Renal pelvis (tissue), 4 donors: ENCODE measurements around the gene DENND5B. TPM values are rescaled to one million over a fixed set of nuclear protein-coding genes. Genes with fewer than 3 reads are reported as not detected.
"Not testable (repeated sequence)": the region's sequence is repeated elsewhere in the genome, so short reads cannot be mapped to it uniquely, and the experiment has no call there.

Experiments
- DNase-seq: peaks from one replicate; pipeline ENCODE4 v3.0.0-alpha.2; 2013
- polyA plus RNA-seq, 3 donors: library from polyadenylated mRNA; unstranded; fragments of 120-200 nt; gene quantifications; one replicate each; pipeline ENCODE4 v1.2.1, GENCODE V29; 2013; ENCODE audit not compliant: insufficient read length in 3 of 3

The DENND5B gene
- polyA plus RNA-seq, 3 donors, result 21.5 to 29.6 (median 24.4) TPM

DNA sequence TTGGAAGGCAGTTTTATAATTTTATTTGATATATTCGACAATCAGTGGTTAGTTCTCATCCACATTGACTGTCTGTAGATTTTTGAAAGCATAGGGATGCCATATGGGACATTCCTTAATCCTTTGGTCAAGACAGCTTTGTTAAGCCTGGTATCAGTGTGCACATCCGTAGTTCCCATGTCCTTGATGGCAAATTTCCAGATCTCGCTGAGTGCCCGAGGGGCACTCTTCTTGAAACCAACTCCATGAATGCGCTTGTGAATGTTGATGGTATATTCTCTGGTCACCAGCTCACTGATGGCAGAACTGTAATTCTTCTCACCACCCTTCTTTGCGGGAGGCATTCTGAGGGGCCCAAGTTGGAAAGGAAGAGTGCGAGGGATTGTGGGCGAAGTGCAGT, 6.1 kb upstream of the DENND5B start:
- no peak for DNase-seq

DNA sequence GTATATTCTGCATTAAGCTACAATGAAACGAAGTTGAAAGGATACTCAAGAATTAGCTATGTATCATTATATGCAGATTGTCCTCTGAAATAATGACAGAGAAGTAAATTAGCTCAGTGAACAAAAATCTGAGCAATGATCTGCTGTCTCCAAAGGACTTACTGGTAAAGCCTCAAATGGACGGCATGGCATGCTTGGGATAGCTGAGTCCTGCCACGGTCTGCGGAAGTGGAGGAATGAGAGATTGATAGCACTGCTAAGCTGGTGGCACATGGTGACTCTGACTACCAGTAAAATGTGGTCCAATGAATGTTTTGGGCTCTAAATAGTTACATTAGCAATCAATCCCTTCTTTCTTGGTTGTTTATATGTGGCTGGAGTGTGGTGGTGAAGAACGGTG, 3.7 kb upstream of the DENND5B start:
- DNase-seq, result peak; percentile 58

DNA sequence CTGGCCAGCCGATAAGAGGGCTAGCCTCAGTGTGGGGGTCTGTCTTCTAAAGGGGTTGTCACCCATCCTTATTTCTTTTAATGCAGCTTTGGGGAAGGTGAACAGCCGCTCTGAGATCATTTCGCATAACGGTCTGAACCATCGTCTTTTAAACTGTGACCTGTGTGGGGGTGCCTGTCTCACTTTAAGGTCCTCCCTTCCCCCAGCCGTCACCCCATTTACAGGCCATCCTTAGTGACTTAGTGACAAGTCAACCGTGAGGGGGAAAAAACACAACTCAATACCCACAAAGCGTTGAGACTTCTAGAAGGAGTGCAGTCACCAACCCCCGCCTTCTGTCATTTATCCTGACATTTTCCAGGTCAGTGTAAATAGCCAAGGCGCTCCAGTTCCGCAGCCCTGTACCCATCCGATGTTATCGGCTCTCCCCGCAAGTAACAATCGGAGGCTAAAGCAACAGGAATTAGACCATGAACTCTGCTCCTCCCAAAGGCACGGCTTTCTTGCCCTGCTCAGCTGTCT, 505 bp upstream of the DENND5B start:
- peak; percentile 52 for DNase-seq

DNA sequence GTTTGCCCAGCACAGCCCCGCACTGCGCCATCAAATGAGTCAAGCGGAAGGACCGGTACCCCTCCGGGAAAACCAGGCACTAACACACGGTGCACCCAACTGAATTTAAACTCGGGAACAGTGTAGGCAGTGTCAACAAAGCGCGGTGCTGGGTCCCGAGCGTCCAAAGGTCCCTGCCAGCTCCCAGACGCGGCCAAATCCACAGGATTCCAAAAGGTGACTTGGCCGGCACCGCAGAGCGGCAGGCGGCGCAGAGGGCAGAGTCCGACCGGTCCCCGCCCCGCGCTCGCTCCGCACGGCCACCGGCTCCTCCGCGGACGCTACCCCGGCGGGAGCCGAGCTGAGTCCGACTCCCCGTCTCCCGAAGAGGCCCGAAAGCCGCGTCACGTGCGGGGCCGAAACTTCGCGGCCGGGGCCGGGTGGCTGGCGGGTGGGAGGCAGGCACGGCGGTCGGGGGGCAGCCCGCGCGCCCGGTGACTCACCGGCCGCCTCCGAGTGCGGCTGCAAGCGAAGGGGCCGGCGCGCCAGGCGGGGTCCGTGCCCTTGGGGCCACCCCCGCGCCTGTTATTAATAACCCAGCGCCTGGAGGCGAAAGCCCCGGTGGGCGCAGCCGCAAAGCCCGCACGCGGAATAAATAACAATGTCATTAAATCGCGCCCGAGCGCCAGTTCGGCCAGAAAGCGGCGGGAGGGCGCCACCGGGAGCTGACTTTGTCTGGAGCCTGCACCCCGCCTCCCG, 863 bp downstream of the DENND5B start:
- DNase-seq, result peak; percentile 65

DNA sequence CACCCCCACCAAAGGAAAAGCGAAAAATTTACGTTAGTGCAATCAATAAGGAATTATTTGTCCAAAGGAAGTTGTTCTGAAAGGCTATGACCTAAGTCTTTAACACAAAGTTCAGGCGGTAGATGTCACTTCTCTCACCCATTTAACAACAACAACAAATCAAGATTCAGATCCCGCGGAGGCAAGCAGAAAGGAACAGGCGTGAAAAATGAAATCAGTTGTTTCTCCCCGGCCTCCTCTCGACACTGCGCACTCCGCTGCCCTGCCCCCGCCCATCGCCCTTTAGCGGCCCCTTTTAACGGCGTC, 1.4 kb downstream of the DENND5B start:
- DNase-seq, result peak; percentile 65

DNA sequence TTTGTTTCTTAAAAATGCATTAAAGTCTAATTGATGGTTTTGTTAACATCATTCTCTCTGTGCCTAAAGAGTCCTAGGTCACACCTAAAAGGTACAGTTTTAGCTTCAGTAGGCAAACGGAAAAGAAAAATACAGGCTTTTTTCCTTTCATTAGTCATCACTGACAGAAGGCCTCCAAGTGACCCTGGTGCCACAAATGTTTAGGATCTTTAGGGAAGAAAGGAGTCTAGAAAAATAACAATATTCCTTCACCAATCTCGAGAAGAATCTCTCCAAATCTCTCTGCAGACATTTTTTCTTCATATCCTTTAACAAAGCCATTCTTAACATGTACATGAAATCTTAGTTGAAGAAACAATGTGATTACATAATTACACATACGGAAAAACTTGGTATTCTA, 2.0 kb downstream of the DENND5B start:
- DNase-seq, result no peak

DNA sequence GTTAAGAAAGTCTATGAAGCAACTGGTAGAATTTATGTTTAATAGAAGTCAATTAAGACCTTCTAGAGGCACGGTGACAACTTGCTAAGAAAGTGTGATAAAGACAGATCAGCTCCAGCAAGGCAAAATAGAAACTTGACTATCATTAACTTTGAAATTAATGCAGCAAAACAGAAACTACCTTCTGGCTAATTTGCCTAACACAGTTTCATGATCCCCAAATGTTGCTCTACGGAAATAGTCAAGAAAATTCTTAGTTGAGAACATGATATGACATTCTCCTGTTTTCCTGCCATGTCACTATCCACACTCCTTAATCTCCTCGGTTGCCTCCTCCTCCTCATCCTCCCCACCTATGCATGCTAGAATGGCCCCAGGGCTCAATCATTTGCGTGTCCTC, 4.2 kb downstream of the DENND5B start:
- no peak for DNase-seq

DNA sequence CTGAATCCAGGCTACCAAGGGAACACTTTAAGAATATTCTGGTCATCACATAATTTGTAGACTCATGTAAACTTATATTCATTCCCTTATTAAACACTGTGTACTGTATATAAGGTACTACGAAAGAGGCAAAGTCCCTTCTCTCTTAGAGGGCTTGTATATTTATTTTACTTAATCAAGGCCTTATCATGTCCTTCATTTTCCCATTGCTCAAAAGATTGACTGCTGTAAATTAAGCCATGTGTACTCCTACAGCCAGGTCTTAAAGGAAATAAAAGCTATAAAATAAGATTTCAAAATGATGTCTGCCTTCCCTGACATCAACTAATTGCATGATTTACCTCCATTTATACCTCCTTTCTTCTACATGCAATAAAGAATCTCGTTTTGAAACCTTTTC, 5.0 kb downstream of the DENND5B start:
- no peak for DNase-seq

DNA sequence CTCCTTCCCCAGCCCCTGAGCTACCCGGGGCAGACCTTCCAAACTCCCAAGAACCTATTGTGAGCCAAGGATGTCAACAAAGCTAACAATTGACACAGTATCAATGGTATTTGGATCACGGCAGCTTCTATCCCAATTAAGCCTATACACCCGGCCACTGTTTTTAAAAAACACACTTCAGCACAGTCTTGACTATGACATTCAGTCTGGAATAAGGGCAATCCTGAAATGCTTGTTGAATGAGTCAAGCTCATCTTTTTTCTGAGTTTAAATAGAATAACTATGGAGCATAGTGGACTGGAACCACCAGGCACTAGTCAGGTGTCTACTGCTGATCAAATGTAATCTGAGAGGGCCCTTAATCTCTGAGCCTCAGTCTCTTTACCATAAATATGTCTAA, 5.7 kb downstream of the DENND5B start:
- no peak for DNase-seq

DNA sequence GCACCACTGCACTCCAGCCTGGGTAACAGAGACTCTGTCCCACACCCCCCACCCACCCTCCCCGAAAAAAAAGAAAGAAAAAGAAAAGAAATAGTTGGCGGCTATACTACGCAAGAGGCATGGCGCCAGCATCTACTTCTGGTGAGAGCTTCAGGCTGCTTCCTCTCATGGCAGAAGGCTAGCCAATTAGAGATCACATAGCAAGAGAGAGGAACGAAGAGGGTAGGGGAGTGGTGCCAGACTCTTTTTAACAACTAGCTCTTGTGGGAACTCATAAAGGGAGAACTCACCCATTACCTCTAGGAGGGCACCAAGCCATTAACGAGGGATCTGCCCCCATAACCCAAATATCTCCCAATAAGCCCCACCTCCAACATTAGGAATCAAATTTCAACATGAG, 6.2 kb downstream of the DENND5B start:
- DNase-seq, result no peak

DNA sequence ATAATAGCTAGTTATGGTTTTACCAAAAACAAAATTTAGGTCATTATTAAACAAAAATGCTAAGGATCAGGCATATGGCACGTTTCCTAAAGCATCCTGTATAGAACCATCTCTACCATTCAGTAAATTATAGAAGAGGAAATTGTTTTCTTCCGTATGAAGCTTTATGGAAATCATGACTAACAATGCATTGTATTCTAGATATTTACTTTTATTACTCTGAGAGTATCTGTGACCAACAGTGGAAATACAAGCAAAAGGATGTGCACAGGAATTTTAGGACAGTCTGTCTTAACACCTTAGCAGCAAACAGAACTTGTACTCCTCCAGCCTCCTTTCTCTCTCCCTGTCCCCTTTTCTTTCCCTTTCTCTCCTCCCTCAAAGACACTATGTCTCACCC, 7.1 kb downstream of the DENND5B start:
- no peak for DNase-seq

DNA sequence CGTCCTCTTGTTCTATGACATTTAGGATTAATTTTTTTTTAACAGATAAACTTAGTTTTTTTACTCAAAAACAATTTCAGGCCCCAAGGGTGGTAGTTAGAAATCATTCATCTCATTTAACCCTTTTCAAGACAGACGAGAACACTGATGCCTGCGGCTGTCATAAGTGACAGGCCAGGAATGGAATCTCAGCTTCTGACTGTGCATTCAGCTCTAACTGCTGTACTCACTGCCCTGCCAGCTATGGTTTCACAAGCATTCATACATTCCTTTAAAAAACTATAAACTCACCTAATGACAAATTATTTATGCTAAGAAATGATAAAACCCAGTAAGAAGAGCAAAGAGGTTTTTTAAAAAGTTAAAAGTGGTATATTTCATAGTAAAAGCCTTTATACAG, 8.8 kb downstream of the DENND5B start:
- DNase-seq, result no peak

DNA sequence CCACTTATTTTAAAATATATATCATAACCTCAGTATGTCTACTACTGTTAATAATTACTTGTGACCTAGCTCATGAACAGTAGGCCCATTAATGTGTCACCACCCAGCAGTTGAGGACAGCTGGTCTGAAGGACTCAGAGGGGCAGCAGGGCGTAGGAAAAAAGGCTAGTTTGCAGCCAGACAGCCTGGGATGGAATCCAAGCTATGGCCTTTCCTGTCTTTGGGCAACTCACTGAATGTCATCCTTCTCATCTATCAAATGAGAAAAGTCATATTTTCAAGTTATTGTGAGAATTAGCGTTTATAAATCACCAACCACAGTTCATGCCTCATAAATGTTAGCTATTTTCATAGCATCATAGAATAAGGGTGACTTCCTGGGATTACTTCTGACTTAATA, 12.3 kb downstream of the DENND5B start:
- DNase-seq, result peak; percentile 42

DNA sequence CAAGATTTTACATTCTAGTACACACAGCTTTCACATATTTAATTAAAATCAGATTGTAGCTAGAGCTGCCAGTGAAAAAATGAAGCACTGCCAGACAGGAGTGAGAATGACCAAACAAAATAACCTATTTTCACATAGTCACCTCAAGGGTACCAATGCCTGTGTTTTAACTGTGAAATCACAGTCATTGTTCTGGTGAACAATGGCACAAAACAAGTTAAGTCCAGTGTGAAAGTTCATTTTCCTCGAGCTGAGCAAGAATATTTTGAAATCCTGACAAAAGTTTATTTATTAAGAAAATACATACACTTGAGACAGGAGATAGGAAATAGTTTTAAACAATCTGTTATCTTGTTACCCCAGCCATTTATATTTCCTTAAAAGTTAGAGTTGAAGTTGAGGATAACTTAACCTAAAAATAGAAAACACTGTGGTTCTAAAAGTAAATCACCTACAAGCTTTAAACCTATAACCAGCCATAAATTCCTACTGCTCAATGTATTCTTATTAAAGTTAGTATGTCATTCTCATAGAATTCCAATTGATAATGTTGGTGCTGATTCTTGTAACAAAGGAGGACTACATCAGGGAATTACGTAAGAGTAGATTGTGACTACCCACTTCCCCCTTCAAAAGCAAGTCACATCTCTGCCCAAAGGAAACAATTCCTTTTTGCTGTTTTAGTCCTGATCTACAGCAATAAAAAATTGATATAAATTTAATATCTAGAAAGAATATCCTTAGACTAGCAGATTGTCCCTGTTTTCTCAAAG, 15.9 kb downstream of the DENND5B start:
- DNase-seq, result no peak

DNA sequence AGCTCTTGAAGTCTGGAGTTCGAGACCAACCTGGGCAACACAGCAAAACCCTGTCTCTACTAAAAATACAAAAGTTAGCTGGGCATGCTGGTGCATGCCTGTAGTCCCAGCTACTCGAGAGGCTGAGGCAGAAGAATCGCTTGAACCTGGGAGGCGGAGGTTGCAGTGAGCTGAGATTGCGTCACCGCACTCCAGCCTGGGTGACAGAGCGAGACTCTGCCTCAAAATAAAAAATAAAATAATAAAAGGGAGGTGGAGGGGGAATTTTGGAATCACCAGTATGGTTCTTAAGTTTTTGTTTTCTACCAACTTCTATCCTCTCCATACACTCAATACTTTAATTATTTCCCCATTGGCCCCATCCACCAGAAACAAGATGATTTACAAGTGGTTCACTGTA, 16.6 kb downstream of the DENND5B start:
- not testable (repeated sequence) for DNase-seq

DNA sequence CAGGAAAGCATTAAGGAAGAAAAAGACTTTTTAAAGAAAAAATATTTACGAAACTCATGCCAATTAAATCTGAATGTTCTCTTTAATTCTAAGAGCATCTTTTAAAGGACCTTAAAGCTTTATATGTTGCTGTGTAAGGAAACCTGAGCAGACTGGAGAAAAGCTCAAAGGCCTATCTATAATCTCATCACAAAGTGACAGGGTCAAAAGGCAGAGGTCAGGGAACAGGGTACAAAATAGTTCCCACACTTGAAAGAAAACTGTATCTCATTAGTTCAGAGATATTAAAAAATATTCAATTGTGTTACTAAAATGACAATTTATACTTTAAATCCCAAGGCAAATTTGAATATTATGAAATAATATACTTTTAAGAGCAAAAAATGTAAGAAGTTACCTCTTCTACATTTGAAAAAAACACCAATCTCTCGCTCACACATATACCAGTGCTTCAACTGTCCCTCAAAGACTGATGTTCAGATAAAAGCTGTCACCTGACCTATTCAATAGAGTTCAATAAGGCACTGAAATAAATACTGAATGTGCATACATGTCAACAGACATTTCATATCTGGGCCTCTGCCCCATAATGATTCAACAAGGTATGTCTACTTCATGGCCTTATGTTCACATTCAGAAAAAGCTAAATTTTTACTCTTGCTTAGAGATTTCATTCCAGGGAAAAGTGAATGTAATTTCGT, 17.9 kb downstream of the DENND5B start:
- DNase-seq, result no peak

DNA sequence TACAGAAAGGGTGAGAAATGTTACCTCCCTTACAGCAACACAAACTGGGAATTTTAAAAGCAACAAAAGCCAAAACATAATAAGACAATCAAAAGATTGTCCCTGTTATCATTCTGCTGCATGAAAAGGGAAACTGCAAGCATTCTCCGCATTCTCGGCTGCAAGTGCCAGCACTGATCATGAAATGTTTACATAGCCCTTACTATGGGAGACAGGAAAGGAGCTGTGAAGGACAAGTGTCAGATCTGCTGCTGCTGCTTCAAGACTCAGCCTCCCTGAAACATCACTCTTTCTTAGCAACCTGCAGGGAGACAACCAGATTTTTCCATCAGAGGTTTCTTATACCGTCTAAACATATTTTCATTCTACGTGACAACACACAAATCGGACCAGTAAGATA, 20.1 kb downstream of the DENND5B start:
- no peak for DNase-seq

DNA sequence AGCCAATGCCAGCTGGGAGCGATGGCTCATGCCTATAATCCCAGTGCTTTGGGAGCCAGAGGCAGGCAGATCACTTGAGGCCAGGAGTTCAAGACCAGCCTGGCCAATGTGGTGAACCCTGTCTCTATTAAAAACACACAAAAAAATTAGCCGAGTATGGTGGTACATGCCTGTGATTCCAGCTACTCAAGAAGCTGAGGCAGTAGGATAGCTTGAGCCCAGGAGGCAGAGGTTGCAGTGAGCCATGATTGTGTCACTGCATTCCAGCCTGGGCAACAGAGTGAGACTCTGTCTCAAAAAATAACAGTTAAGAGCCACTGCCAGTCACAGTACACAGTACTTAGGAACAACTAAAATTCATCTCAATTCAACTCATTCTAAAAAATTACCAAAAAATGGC, 21.4 kb downstream of the DENND5B start:
- DNase-seq, result not testable (repeated sequence)

DNA sequence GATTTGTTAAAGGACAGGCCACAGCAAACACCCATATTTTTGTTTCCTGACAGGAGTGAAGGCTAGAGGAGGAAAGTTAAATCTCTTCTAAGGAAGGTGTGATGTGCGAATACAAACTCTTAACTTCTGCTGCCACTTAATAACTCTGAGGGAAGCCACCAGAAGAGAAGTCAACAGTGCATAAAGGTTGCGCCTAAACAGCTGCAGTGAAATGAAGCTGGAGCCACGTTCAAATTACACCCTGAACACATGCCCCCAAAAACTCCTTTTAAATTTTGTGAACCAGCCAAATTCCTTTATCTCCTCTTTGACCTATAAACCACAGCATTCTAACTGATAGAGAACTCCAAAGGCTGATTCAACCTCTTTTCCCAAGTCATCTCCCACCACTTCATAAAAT, 22.4 kb downstream of the DENND5B start:
- DNase-seq, result no peak

DNA sequence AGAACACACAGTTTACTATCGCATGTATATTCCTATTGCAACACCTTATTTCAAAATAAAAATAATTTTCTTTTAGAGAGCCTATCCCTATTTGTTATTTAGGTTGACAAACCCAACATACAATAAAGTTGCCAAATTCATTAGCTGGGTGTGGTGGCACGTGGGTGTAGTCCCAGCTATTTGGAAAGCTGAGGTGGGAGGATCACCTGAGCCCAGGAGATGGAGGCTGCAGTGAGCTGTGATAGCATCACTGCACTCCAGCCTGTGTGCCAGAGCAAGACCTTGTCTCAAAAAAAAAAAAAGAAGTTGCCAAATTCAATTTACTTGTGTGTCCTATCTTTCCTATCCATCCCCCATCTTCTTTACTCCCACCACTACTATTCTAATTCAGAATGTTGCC, 23.9 kb downstream of the DENND5B start:
- no peak for DNase-seq

DNA sequence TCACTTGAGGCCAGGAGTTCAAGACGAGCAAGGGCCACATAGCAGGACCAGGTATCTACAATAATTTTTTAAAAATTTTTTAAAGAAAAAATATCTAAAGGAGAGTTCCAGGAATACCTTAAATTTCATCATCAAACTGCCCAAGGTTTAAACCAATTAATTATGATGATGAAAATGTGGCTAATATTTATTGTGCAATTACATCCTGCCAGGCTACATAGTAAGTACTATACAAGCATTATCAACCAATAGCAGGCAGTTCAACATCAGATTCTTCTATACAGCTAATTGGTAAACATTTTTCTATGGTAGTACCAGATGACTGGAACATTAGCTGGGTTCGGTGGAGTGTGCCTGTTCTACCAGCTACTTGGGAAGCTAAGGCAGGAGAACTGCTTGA, 24.4 kb downstream of the DENND5B start:
- no peak for DNase-seq

DNA sequence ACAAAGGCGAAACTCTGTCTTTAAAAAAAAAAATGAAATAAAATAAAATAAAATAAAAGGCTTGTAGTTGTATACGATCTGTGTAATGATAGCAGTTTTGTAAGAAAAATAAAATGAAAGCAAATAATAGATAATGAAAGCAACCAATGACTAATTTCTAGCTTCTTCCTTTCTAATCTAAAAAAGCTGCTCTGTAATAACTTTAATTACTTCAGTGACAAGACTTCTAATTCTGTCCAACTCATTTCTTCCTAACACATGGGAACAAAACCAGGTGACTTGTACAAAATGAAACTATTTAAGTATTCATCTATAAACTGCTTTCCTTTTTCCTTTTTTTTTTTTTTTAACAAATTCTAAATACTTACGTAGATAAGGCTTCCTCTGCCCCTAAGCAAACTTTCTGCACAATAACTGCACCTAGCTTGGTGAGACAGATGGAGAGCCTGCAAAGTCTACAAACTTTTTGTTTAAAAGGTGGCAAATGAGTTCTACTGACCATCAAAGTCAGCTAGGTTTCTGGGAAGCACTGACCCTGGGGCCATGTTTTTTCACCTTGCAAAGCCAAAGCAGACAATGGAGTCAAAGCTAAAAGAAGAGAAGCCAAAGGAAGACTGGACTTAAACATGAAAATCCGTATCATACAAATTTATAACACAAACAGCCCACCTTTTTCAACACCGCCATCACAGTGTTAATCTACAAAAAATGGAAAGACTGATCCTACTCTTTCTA, 28.2 kb downstream of the DENND5B start:
- no peak for DNase-seq
